Measurements from ENCODE around the gene CORO1C.

CORO1C gene

GRCh38 chr12:108610856-108611605 is 120.3 kb downstream of the CORO1C start:
- no peak for DNase-seq

GRCh38 chr12:108610336-108610815 is 120.9 kb downstream of the CORO1C start:
- DNase-seq, result no peak

GRCh38 chr12:108609537-108610335 is 121.6 kb downstream of the CORO1C start:
- DNase-seq, result no peak

GRCh38 chr12:108608616-108609015 is 122.7 kb downstream of the CORO1C start:
- no peak for DNase-seq

- no peak for DNase-seq
Measured at GRCh38 chr12:108607981-108608600, 123.2 kb downstream of the CORO1C start.

- DNase-seq, result no peak
Measured at GRCh38 chr12:108606492-108606891, 124.8 kb downstream of the CORO1C start.

- no peak for DNase-seq
Measured at GRCh38 chr12:108605690-108606406, 125.5 kb downstream of the CORO1C start.

- DNase-seq, result no peak
Measured at GRCh38 chr12:108605000-108605689, 126.2 kb downstream of the CORO1C start.

- DNase-seq, result no peak
Measured at GRCh38 chr12:108604208-108604941, 126.9 kb downstream of the CORO1C start.

- no peak for DNase-seq
Measured at GRCh38 chr12:108603743-108604142, 127.6 kb downstream of the CORO1C start.

- no peak for DNase-seq
Measured at GRCh38 chr12:108602976-108603704, 128.2 kb downstream of the CORO1C start.

- DNase-seq, result no peak
Measured at GRCh38 chr12:108602209-108602705, 129.1 kb downstream of the CORO1C start.

GRCh38 chr12:108600702-108601007 is 130.7 kb downstream of the CORO1C start:
- no peak for DNase-seq

GRCh38 chr12:108599948-108600701 is 131.2 kb downstream of the CORO1C start:
- no peak for DNase-seq

GRCh38 chr12:108599541-108599940 is 131.8 kb downstream of the CORO1C start:
- no peak for DNase-seq

- DNase-seq, result no peak
Measured at GRCh38 chr12:108598553-108599250, 132.6 kb downstream of the CORO1C start.

GRCh38 chr12:108597559-108598471 is 133.5 kb downstream of the CORO1C start, which contains the start of gene TMEM119:
TMEM119 (minus strand) TSS chr12:108598084; CDS start chr12:108592383, 5,701 bp downstream.
- no peak for DNase-seq

Data from activated CD8-positive, alpha-beta memory T cell treated with anti-CD3 and anti-CD28 coated beads for 24 hours (primary cell).